NCI-H2171 (cell line): ENCODE measurements around the gene PSMD12.

ENCODE experiments used
- DNase-seq: peaks from one replicate; lab custom pipeline; 2025; lab: John Stamatoyannopoulos, UW

The PSMD12 gene

DNA sequence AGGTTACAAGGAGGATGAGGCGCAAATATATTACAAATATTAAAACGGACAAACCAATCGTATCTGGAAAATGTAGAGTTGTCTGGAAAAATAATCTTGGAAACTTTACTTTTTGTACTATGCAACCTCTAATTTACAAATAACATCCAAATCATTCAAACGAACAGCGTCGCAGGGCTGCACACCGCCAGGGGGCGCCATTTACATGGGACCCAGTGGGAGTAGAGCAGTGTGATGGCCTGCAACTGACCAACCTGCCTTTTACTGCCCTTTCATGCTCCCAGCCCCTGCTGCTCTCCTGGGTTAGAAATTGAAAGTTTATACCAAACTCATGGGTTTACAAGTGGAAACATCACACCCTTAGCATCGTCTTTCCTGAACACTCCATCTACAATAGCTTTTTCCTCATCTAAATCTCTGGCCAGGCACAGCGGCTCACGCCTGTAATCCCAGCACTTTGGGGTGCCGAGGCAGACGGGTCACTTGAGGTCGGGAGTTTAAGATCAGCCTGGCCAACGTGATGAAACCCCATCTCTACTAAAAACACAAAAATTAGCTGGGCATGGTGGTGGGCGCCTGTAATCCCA lies 20.7 kb upstream of the PSMD12 start:
- no peak for DNase-seq

DNA sequence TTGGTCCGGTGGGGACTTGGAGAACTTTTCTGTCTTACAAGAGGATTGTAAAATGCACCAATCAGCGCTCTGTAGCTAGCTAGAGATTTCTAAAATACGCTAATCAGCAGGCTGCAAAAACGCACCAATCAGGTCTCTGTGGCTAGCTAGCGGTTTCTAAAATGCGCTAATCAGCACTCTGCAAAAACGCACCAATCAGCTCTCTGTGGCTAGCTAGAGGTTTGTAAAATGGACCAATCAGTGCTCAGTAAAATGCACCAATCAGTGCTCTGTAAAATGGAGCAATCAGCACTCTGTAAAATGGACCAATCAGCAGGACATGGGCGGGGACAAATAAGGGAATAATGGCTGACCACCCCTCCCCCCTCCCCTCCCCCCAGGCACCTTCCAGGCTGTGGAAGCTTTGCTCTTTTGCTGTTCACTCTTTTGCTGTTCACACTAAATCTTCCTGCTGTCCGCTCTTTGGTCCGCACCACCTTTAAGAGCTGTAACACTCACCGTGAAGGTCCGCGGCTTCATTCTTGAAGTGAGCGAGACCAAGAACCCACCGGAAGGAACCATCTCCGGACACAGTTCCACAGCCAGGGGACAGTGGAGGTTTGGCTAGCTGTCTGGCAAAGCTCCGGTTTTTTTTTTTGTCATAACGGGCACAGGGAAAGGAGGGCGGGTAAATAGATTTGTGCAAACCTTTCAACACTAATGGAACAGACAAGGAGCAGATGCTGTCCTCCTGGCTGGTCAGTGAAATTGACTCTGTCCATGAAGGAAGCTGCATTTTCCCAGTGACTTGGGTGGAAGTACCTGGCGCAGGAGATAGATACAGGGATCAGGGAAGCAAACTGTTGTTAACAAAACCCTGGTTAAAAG lies 19.0 kb upstream of the PSMD12 start:
- no peak for DNase-seq

DNA sequence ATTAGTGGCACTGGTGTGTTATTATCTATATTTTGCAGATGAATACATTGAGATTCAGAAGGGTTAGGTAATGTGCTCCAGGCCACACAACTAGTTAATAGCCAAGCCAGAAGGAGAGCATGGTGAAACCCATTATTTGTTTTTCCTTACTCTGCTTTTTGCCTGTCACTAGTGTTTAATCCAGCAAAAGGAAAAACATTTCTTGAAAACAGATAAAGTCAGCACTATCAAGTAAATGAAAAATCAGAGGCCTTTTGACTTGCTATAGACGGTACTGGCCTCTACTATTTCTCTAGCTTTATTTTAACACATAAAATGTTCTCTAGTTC lies 15.5 kb upstream of the PSMD12 start:
- no peak for DNase-seq

DNA sequence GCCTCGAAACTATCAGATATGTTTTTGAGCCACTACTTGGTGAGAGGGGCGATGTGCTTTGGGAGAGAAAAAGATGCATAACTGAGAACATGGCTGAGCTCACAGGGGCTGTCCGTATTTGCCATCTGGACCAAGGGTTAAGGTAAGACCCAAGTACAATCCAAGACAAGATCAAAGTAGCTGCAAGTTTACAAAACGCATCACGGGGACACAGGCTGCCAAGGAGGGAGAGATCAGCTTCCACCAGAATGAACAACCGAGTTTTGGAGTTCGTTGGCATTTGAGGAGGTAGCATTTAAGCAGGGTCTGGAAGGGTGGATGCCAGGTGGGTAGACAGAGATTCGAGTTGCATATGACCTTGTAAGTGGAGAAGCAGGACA lies 12.9 kb upstream of the PSMD12 start:
- DNase-seq = no peak

DNA sequence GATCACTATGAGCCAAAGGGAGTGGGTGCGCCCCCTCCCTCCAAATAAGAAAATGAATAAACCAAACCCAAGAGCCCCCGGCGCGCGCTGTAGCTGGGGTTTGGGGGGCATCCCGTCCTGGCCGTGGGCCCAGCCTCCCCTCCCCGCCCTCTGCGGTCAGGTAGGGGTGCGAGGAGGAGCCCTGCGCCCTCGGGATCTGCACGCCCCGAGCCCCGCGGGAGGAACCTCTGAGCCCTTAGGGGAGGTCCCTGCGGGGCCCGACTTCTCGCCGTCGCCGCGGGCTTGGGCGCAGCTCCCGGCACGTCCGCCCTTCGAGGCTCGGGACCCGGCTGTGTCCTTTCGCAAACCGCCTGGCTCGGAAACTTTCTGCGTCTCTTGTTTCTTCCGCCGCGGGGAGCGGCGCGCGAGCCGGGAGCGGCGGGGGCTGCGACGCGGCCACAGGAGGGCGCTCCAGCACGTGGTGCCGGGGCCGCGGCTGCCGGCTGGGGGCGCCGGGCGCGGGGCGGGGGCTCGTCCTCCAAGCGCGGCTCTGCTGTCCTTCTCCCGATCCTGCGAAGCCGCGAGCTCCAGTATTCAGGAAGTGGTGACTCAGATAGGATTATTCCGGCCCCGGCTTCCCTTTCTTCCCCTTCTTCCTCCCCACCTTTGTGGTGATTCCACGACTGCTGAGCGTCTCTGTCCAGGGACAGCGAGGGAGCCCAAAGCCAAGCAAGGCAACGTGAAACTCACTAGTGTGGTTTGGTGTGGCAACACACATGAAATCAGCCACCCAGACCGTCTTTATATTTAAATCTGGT lies 12.3 kb upstream of the PSMD12 start:
- peak; percentile 55 for DNase-seq

DNA sequence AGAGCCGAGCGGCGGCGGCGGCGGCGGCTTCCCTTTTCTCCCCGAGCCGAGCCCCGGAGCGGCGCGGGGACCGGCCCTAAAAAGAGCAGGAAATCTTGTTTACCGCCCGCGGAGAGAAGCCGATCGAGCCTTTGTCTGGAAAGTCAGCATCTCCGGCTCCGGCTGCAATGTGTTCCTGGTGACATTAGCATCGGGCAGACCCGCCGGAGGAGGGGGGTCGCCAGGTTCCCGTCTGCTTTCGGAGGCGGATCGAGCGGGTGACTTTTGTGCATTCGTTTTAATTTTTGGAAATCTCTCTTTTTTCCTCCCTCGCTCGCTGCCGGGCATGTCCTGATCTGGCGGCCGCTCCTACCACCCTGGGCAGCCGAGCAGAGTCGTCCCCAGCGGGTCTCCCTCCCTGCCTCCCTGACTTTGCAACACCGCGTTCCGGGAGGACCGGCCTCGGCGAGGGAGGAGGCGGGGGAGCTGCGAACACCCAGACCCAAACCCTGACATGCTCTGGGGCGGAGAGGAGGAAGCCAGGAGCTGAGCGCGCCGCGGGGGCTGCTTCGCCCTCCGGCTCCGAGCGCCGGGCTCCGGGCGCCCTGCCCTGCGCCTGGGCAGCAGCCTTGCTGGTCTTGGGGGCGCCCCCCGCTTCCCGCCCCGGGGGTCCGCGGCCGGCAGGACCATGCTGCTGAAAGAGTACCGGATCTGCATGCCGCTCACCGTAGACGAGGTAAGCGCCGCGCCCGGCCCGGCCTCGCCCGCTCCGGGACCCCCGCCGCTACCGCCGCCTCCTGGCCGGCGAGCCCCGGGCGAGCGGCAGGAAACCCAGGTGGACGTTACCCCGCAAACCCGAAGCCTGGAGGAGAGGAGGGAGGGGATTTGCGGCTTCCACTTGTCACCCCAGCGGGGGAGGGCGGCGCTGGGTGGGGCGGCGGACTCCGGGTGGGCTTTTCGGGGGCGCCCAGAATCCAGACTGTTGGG lies 11.4 kb upstream of the PSMD12 start:
- peak; percentile 30 for DNase-seq

DNA sequence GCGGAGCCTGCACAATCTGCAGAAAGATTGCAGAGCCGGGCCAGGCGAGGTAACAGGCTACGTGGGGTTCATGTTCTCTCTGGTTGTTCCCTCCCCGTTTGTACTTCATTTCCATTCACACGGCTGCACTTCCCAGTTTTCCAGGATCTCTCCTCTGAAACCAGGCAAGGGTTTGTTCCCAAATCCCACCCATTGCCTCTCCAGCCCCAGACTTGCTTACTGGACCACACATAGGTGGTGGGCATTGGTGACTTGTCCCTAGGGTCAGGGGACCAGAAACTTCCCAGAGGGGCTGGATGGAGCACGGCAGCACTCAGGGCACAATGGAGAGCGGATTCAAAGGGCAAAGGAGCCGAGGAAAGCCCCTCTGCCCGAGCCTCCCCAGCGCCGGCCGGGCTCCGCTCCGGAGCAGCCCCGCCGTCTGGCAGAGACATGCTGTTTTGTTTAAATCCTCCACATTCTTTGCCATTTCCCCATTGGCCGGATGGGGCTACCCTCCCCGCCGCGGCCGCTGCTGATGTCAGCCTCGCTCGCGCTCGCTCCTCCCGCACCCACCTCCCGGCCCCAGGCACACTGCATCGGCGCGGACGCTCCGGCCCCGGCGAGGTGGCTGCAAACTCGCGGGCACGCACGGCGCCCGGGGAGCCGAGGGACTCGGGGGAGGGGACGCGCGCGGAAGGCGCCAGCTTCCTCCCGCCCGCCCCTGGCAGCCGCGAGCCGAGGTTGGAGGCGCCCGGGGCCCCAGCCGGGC lies 10.5 kb upstream of the PSMD12 start, which contains the start of gene PITPNC1:
Gene PITPNC1, plus strand, starts transcription at position 545 of the 751 bp plus-strand sequence.
- peak; percentile 78 for DNase-seq

DNA sequence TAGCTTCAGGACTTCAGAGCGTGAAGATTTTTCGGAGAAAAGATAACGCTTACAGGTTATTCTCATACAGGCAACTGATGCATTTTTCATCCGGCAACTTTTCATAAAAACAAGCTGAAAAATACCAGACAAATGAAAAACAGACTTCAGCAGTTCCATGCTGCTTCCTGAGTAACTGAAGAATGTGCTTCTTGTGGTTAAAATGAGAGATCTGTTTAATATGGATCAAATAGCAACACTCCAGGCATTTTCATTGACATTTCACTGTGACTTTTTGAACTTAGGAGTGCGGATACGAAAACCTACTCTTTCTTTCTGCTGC lies 10.0 kb upstream of the PSMD12 start:
- no peak for DNase-seq

DNA sequence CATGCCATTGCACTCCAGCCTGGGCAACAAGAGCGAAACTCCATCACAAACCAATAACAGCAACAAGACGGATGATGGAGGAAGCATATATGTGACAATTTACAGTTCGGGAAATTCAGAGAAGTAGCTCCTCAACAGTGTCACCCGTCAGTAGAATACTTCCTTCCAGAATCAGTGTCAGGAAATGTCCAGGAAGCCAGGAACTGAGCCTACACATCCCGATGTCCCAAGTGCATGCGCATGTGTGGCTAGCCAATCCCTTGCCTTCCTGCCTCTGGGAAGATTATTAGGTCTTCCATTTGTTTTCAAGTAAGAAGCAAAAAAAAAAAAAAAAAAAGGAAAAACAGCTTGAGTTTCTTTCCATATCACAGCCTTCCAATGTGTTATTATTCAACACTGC lies 9.3 kb upstream of the PSMD12 start:
- DNase-seq = no peak

DNA sequence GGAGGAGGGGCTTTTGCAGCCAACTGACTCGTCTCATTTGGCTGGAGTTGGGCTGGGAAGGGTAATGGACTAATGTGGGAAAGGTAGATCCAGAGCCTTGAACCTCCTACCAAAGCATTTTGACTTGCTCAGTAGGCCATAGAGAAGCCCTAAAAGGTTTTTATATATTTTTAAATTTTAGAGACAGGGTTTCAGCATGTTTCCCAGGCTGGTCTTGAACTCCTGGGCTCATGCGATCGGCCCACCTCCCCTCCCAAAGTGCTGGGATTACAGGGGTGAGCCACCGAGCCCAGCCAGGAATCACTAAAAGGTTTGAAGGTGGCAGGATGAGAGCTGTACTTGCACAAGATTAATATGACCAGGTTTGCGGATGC lies 8.7 kb upstream of the PSMD12 start:
- DNase-seq = no peak

DNA sequence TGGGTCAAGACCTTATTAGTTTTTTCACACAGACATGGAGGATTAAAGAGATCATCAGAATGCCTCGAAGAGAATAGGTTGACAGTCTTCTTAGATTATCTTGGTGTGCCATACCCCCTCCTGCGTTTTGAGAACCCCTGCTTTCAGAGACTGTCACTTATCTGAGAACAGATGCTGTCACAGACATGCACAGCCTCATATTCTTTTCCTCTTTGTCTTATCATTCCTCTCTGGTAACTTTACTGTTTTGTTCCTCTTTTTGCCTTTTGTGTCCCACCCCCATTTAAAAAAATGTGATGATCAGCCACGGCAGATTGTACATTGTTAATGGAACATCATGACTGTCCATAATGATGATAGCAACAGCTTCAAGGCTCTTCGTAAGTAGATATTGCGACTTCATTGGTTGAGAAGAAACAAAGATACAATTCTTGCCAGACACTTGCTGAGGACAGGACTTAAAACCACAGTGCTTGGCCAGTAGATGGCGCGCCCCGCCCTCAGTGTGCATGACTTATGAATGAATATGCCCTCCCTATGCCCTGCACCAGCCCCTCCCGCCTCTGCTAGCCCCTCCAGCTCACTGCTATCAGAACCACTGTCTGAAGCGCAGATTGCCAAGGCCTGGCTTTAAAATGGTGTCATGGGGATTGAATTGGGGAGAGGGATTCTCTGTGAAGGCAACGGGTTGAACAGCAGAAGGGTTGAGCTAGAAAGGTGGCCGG lies 8.1 kb upstream of the PSMD12 start:
- peak; percentile 54 for DNase-seq

DNA sequence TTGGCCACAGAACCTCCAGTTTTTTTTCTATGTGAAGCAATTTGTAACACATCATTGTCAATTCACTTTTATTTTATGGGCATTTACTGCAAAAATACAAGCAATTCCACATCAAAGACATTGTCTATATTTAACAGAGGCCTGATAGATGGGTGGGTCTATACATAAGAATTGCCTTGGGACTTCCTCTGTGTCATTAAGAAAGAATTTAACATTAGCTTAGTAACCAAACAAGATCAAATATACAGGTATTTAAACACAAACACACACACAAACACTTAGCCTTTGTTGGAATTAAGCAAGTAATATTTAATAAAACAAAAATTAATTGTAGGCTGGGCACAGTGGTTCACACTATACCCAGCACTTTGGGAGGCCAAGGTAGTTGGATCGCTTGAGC lies 6.4 kb upstream of the PSMD12 start:
- no peak for DNase-seq

DNA sequence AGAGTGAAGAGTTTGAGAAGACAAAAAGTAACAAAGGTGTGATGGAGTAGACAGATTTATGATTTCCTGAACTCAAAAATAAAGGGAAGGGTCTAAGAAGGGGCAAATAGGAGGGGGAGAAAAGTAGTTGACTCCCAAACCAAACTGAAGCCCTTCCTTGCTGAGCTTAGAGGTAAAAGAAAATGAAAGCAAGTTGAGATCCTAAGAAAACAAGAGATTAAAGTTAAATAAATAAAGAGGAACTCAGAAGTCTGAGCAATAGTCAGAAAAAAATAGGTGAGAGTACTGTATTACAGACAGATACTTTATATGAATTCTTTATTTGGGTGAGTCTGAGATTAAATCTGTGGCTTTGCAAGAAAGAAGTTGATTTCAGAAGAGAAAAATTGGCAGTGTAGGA lies 3.3 kb upstream of the PSMD12 start:
- DNase-seq = no peak

DNA sequence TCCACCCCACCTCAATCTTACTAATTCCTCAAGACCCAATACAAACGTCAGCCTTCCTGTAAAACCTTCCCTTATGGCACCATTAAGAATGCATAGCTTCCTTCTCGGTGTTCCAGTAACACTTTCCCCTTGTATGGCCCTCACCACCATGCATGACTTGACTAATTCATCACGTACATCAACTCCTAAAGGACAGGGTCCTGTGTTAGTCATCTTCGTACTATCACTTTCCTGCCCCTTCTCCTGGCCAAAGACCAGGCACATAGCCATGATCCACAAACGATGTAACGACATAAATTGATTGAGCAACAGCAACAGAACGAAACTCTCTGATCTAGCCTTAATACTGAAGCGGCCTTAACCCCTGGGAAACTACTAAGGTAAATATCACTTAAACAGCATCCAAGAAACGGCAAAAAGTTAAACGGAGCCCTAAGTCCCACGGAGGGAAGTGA lies 612 bp downstream of the PSMD12 start:
- no peak for DNase-seq

DNA sequence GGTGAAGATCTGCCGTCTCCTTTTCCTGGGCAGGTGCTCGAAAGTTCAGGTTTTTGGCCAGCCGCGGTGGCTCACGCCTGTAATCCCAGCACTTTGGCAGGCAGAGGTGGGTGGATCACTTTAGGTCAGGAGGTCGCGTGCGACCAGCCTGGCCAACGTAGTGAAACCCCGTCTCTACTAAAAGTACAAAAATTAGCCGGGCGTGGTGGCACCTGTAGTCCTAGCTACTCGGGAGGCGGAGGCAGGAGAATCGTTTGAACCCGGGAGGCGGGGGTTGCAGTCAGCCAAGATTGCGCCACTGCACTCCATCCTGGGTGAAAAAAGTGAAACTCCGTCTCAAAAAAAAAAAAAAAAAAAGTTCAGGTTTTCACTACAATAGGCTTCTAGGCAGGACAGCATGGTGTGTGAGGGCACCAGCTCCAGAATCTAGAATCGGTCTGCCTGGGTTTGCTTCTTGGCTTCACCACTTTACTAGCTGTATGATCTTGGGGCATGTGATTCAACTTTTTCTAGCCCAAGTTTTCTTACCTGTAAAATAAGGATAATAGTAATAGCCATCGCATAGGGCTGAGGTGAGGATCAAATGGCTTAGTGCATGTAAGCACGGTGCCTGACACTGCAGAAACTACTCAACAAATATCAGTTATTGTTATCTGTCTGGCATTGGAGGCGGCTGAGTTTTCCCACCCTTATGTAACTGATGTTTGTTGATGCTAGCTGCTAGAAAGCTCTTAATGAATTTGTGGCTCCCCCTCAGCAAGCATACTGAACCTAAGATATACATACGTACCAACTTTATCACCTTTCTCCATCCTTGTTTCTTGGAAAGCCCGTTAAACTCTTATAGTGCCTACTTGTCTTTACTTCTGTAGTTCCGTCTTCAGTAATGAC lies 1.3 kb downstream of the PSMD12 start:
- no peak for DNase-seq

DNA sequence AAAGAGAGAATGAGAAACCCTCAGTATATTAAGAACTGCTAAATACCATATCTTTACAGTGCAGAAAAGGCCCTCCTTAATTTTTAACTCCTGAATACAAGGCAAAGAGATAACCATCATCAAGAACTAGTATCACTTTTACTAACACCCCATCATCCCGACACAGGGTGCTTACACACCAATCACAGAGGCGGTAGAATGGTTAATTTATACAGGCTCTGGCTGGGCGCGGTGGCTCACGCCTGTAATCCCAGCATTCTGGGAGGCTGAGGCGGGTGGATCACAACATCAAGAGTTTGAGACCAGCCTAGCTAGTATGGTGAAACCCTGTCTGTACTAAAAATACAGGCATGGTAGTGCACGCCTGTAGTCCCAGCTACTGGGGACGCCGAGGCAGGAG lies 4.2 kb downstream of the PSMD12 start:
- DNase-seq = no peak

DNA sequence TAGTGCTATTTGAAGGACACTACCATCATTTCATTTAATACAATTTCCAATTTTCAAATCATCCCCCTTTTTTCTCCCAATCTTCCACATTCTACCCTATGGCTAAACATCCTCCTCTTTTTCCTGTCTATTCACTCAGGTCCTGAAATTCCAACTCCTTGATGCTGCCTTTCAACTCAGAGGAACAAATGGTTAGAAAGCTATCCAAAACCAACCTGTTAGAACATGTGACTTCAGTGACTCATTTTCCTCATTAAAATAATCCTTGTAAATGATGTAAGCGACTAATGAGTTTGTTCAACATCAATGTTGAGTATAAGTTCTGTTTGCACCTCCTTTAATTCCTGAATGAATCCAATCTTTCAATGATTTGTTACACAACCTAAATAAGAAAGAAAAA lies 5.5 kb downstream of the PSMD12 start:
- DNase-seq = no peak

DNA sequence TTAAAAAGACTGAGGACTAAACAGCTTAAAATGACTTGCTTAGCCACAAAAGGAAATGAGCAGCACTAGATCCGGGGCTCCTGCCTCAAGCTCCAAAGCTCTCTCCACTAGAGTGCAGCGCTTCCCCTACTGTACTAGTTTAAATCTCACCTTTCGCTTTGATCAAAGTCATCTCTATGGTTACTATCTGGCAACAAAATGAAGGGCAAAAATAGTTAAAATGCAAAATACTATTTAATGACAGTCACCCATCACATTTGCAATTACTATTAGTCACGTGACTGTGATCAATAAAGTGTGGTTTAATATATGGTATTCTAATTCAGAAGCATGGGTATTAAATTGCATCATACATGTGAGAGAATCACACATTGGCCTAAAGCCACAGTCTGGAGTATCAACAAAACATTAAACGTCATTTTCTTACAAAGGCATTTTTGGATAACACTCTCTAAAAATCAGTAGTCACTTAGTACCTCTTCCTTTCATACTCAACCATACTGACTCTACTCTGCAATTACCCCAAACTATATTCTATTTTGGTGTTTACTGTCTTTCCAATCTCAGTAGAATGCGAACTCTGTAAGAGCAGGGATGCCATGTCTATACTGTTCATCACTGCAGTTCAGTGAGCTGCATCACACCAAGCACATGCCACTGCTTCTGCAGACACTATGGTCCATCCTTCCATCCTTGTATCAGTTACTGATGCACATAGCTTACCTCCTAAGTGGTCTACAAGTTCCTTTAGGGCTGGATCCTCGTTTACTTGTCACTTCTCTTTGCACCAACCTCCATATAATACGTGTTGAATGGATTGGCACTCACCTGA lies 6.2 kb downstream of the PSMD12 start:
- DNase-seq = peak; percentile 16

DNA sequence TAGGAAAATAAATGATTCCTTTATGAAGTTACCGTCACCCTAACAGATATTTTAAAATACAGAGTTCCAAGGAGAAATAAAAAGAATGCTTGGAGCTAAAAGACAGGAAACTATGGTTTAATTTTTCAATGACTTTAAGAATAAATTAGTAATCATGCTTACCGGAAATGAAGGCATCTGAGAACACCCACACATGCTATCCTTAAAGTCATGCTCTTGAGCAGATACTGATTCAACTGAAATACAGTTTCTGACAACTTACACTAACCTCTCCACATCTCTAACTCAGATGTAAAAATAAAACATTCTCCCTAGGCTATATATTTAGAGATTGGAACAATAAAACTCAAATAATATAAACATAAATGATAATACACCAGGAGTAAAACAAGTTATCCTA lies 7.8 kb downstream of the PSMD12 start:
- no peak for DNase-seq
